GM21390 (cell line): Measurements from ENCODE around the gene SIX1.

Experiments used
- ATAC-seq: cut with Tn5 transposase; IDR thresholded peaks from one replicate; pipeline ENCODE4 v1.9.1; 2021; ENCODE audit not compliant: unreplicated experiment

SIX1 gene

GRCh38 chr14:60596139-60596538, 53.1 kb downstream of the SIX1 start:
- ATAC-seq: no peak

GRCh38 chr14:60594062-60594461, 55.2 kb downstream of the SIX1 start:
- no peak for ATAC-seq
